H1 (cell line): Measurements from ENCODE around the gene OLIG2. TPM values are rescaled to one million over a fixed set of nuclear protein-coding genes. Genes with fewer than 3 reads are reported as not detected.

ENCODE experiments used
- CBX8 ChIP-seq: fragments of 300-800, 300-1000 bp; sonication (generic); IDR thresholded peaks from 2 replicates; pipeline ENCODE4 v1.7.1; 2016; ENCODE audit warnings: low read depth, low read length, borderline replicate concordance
- EGR1 ChIP-seq: IDR thresholded peaks from 2 replicates; pipeline ENCODE4 v1.6.1; 2011; ENCODE audit warnings: low read depth, low read length, borderline replicate concordance
- EP300 ChIP-seq, 2 experiments: IDR thresholded peaks; 1 replicate in 1 of 2; 2 replicates in 1 of 2; pipeline ENCODE4 v1.6.1; 2011 to 2012; ENCODE audit warnings: low read depth in 2 of 2, low read length in 2 of 2, mild to moderate bottlenecking in 2 of 2, borderline replicate concordance in 1 of 2, inconsistent platforms in 1 of 2, moderate library complexity in 1 of 2
- GABPA ChIP-seq: IDR thresholded peaks from 2 replicates; pipeline ENCODE4 v1.6.1; 2011; ENCODE audit warnings: mild to moderate bottlenecking, low read length, moderate library complexity, borderline replicate concordance; ENCODE audit not compliant: insufficient read depth
- HDAC6 ChIP-seq: IDR thresholded peaks from one replicate; pipeline ENCODE4 v1.7.1; 2012; ENCODE audit warnings: low read depth, mild to moderate bottlenecking, inconsistent platforms, low read length, moderate library complexity
- JUN ChIP-seq: IDR thresholded peaks from 2 replicates; pipeline ENCODE4 v1.6.1; 2011; ENCODE audit warnings: low read depth, mild to moderate bottlenecking, improper control_type of control experiment, low read length
- RBBP5 ChIP-seq: IDR thresholded peaks from 2 replicates; pipeline ENCODE4 v1.7.1; 2012; ENCODE audit warnings: low read depth, mild to moderate bottlenecking, inconsistent platforms, low read length, moderate library complexity, borderline replicate concordance
- SRF ChIP-seq: IDR thresholded peaks from 2 replicates; pipeline ENCODE4 v1.6.1; 2011; ENCODE audit warnings: mild to moderate bottlenecking, low read depth, low read length, moderate library complexity
- TEAD4 ChIP-seq: IDR thresholded peaks from 2 replicates; pipeline ENCODE4 v1.6.1; 2012; ENCODE audit warnings: low read depth, low read length, inconsistent platforms, mixed read lengths
- polyA plus RNA-seq, 7 experiments: library from polyadenylated mRNA; depleted of rRNA in 3 of 7; stranded (reverse) in 5 of 7; unstranded in 2 of 7; fragments of >200 nt in 5 of 7; fragments of 200-250 nt in 2 of 7; gene quantifications; 1 replicate in 5 of 7; 2 replicates in 1 of 7; 4 replicates in 1 of 7; pipeline versions ENCODE4 v1.2.1 to v1.2.3, GENCODE V29; 2011 to 2013; ENCODE audit warnings: missing spikeins in 2 of 7, mixed read lengths in 2 of 7
- total RNA-seq: library from RNA; stranded (reverse); fragmentation: NEBNext Ultra II Directional; extraction: Animal tissue kit (Norgen Biotek cat#: 25700); gene quantifications from 2 replicates; pipeline ENCODE4 v1.2.1, GENCODE V29; 2021

The OLIG2 gene
- total and polyA plus RNA-seq, 2 of the 8 experiments (the other 6 are each of a cell fraction or from before 2014, with no cell fraction given): 0.79 TPM; not detected in 1

- no peak for TF ChIP-seq RBBP5
- no peak for TF ChIP-seq CBX8
- TF ChIP-seq EP300 (IDR thresholded peaks at IDR 0.05; ENCODE audit: borderline replicate concordance in 1 of 2, low read depth in 2 of 2, low read length in 2 of 2): no peak
- TF ChIP-seq EGR1: no peak
- no peak for TF ChIP-seq TEAD4
- no peak for TF ChIP-seq HDAC6
- TF ChIP-seq SRF: no peak
- TF ChIP-seq GABPA: no peak
- no peak for TF ChIP-seq JUN
Observed at GRCh38 chr21:33025489-33026442, at the start of gene OLIG2 (continued).
